HG03045 (cell line): ENCODE measurements around the gene TRPT1.

ENCODE experiments used
- ATAC-seq: cut with Tn5 transposase; IDR thresholded peaks from one replicate; pipeline ENCODE4 v1.9.1; 2021; ENCODE audit warnings: mild to moderate bottlenecking, moderate library complexity; ENCODE audit not compliant: unreplicated experiment

Gene TRPT1

GRCh38 chr11:64245797-64246620 lies 20.0 kb upstream of the TRPT1 start:
- ATAC-seq, result no peak

GRCh38 chr11:64245401-64245796 lies 19.4 kb upstream of the TRPT1 start:
- ATAC-seq, result no peak

GRCh38 chr11:64244966-64245365 lies 19.0 kb upstream of the TRPT1 start:
- ATAC-seq, result no peak

GRCh38 chr11:64244107-64244506 lies 18.1 kb upstream of the TRPT1 start:
- no peak for ATAC-seq

GRCh38 chr11:64243236-64243854 lies 17.4 kb upstream of the TRPT1 start:
- ATAC-seq, result no peak

GRCh38 chr11:64241491-64242374 lies 15.7 kb upstream of the TRPT1 start:
- ATAC-seq, result peak; percentile 2

GRCh38 chr11:64241241-64241490 lies 15.2 kb upstream of the TRPT1 start:
- peak; percentile 64 for ATAC-seq

GRCh38 chr11:64240435-64241240 lies 14.7 kb upstream of the TRPT1 start, which contains the start of gene FKBP2:
FKBP2 (plus strand) TSS chr11:64241095; CDS start chr11:64242388, 1,293 bp downstream.
- ATAC-seq, result peak; percentile 49

- ATAC-seq, result no peak
Observed at GRCh38 chr11:64239662-64240434, 13.9 kb upstream of the TRPT1 start.

GRCh38 chr11:64238999-64239398 lies 13.0 kb upstream of the TRPT1 start:
- no peak for ATAC-seq

GRCh38 chr11:64238076-64238475 lies 12.1 kb upstream of the TRPT1 start:
- no peak for ATAC-seq

- no peak for ATAC-seq
Observed at GRCh38 chr11:64237484-64237951, 11.5 kb upstream of the TRPT1 start.

GRCh38 chr11:64235437-64236161 lies 9.6 kb upstream of the TRPT1 start:
- no peak for ATAC-seq

GRCh38 chr11:64234647-64235379 lies 8.8 kb upstream of the TRPT1 start:
- ATAC-seq, result peak; percentile 19

- peak; percentile 41 for ATAC-seq
Observed at GRCh38 chr11:64233913-64234586, 8.1 kb upstream of the TRPT1 start, which contains the start of gene VEGFB. VEGFB (plus strand) TSS chr11:64234584; CDS start chr11:64234834, 250 bp downstream.

GRCh38 chr11:64232967-64233315 lies 7.0 kb upstream of the TRPT1 start:
- no peak for ATAC-seq

GRCh38 chr11:64232182-64232966 lies 6.4 kb upstream of the TRPT1 start:
- no peak for ATAC-seq
